NCI-H1694 (cell line): ENCODE data around the gene SLC1A2.
"Not testable (repeated sequence)": the region's sequence is repeated elsewhere in the genome, so short reads cannot be mapped to it uniquely, and the experiment has no call there.

Source experiments
- DNase-seq: peaks from one replicate; lab custom pipeline; 2025; lab: John Stamatoyannopoulos, UW

SLC1A2 gene

GRCh38 chr11:35242412-35243242 is 176.7 kb downstream of the SLC1A2 start:
- DNase-seq = no peak

GRCh38 chr11:35241531-35241930 is 177.8 kb downstream of the SLC1A2 start:
- no peak for DNase-seq

- no peak for DNase-seq
Measured at GRCh38 chr11:35241083-35241482, 178.3 kb downstream of the SLC1A2 start.

GRCh38 chr11:35239471-35240075 is 179.8 kb downstream of the SLC1A2 start:
- no peak for DNase-seq

GRCh38 chr11:35238882-35239281 is 180.5 kb downstream of the SLC1A2 start:
- no peak for DNase-seq

- peak; percentile 43 for DNase-seq
Measured at GRCh38 chr11:35237860-35238715, 181.3 kb downstream of the SLC1A2 start.

GRCh38 chr11:35237351-35237750 is 182.0 kb downstream of the SLC1A2 start:
- DNase-seq = no peak

- DNase-seq = no peak
Measured at GRCh38 chr11:35236667-35237003, 182.7 kb downstream of the SLC1A2 start.

GRCh38 chr11:35235936-35236666 is 183.3 kb downstream of the SLC1A2 start:
- DNase-seq = no peak

GRCh38 chr11:35235498-35235897 is 183.9 kb downstream of the SLC1A2 start:
- DNase-seq = no peak

- DNase-seq = no peak
Measured at GRCh38 chr11:35235157-35235468, 184.2 kb downstream of the SLC1A2 start.

- DNase-seq = no peak
Measured at GRCh38 chr11:35234460-35235156, 184.8 kb downstream of the SLC1A2 start.

GRCh38 chr11:35233518-35233917 is 185.8 kb downstream of the SLC1A2 start:
- DNase-seq = no peak

GRCh38 chr11:35232891-35233330 is 186.4 kb downstream of the SLC1A2 start:
- DNase-seq = no peak

GRCh38 chr11:35231076-35231860 is 188.1 kb downstream of the SLC1A2 start:
- DNase-seq = no peak

- no peak for DNase-seq
Measured at GRCh38 chr11:35230388-35230787, 189.0 kb downstream of the SLC1A2 start.

GRCh38 chr11:35228328-35228725 is 191.0 kb downstream of the SLC1A2 start:
- no peak for DNase-seq

GRCh38 chr11:35227576-35228327 is 191.6 kb downstream of the SLC1A2 start:
- no peak for DNase-seq

- not testable (repeated sequence) for DNase-seq
Measured at GRCh38 chr11:35226756-35227155, 192.6 kb downstream of the SLC1A2 start.

GRCh38 chr11:35225946-35226520 is 193.3 kb downstream of the SLC1A2 start:
- DNase-seq = no peak
